ENCODE data around the gene FFAR3.
"Not testable (repeated sequence)": the region's sequence is repeated elsewhere in the genome, so short reads cannot be mapped to it uniquely, and the experiment has no call there.

FFAR3 gene

DNA sequence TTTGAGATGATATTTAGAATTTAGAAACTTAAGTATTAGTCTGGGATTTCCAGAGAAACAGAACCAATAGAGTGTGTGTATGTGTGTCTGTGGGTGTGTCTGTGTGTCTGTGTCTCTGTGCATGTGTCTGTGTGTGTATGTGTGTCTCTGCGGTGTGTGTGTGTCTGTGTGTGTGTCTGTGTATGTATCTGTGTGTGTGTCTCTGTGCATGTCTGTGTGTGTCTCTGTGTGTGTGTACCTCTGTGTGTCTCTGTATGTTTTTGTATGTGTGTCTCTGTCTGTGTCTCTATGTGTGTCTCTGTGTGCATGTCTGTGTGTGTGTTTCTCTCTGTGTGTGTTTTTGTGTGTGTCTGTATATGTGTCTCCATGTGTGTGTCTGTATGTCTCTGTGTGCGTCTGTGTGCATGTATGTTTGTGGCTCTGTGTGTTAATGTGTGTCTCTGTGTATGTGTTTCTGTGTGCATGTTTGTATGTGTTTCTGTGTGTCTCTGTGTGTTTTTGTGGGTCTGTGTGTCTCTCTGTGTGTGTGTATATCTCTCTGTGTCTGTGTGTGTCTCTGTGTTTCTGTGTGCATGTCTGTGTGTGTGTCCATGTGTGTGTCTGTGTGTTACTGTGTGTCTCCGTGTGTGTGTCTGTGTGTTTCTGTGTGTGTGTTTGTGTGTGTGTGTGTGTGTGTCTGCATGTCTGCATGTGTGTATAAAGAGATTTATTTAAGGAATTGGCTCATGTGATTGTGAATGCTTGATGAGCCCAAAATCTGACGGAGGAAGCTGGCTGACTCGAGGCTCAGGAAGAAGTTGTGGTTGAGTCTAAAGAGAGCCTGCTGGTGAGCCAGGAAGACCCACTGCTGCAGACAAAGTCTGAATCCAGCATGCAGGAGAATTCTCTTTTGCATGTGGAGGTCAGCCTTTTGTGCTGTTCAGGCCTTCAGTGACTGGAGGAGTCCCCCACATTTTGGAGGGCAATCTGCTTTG is 34.8 kb downstream of the FFAR3 start:
- H3K27ac Mint-ChIP-seq = no peak overlapping the region
- H3K4me3 Mint-ChIP-seq = no peak overlapping the region
- H3K36me3 Mint-ChIP-seq = no peaks in the 10 kb centered on the region
- H3K9me3 Mint-ChIP-seq (ENCODE audit: low read depth) = no peaks in the 10 kb centered on the region
- H3K27me3 Mint-ChIP-seq = no peaks in the 10 kb centered on the region
- H3K4me1 Mint-ChIP-seq (ENCODE audit: low read depth) = peaks cover 2% of the 10 kb centered on the region

GRCh38 chr19:35395382-35396199 is 37.3 kb downstream of the FFAR3 start:
- Mint-ChIP-seq H3K27ac (no peak overlapping the region), H3K27me3 (peaks cover 2% of the 10 kb centered on the region), H3K4me1 (ENCODE audit: low read depth) (peaks cover 2% of the 10 kb centered on the region), H3K9me3 (ENCODE audit: low read depth) (no peaks in the 10 kb centered on the region), H3K36me3 (no peaks in the 10 kb centered on the region), H3K4me3 (no peak overlapping the region)

DNA sequence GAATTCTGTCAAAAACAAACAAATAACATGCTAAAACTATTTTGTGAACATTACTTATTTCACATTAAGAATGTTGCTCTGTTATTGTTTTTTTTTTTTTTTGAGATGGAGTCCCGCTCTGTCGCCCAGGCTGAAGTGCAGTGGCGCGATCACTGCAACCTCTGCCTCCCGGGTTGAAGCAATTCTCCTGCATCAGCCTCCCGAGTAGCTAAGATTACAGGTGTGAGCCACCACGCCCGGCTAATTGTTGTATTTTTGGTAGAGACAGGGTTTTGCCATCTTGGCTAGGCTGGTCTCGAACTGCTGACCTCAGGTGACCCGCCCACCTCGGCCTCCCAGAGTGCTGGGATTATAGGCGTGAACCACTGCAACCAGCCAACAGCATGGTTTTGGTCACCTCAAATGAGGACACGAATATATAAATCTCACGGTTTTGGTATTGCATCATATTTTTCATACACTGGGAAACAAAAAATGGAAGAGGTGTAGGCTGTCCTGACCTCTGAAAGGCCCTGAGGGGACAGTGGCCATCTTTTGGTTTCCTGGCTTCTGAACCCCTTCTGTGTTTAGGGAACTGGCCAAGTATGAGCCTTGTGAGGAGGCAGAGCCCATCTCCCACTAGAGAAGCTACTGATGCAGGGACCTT is 38.1 kb downstream of the FFAR3 start:
- no peak overlapping the region for H3K27ac Mint-ChIP-seq
- no peaks in the 10 kb centered on the region for H3K9me3 Mint-ChIP-seq (ENCODE audit: low read depth)
- H3K36me3 Mint-ChIP-seq = no peaks in the 10 kb centered on the region
- H3K27me3 Mint-ChIP-seq = peaks cover 2% of the 10 kb centered on the region
- peaks cover 2% of the 10 kb centered on the region for H3K4me1 Mint-ChIP-seq (ENCODE audit: low read depth)
- H3K4me3 Mint-ChIP-seq = no peak overlapping the region

DNA sequence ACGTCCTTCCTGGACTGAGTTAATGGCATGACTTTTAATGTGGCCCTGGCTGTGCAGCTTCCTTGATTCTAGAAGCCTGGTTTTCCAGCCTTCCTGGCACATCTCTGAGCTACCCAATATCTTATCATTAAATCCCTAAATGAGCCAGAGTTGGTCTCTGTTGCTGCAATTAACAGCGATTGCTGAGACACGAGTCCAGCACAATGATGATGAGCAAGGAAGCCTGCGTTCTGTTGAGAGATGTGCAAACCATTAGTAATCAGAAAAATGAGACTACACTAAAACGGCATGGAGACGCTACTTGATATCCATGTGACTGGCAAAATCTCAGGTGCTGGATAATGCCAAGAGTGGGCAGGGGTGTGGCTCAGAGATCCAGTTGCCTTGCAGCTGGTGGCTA is 38.8 kb downstream of the FFAR3 start:
- H3K27ac Mint-ChIP-seq = no peak overlapping the region
- H3K36me3 Mint-ChIP-seq = no peaks in the 10 kb centered on the region
- H3K4me3 Mint-ChIP-seq = no peak overlapping the region
- H3K27me3 Mint-ChIP-seq = peaks cover 2% of the 10 kb centered on the region
- H3K4me1 Mint-ChIP-seq (ENCODE audit: low read depth) = peaks cover 2% of the 10 kb centered on the region
- no peaks in the 10 kb centered on the region for H3K9me3 Mint-ChIP-seq (ENCODE audit: low read depth)

- no peak overlapping the region for H3K4me3 Mint-ChIP-seq
- no peaks in the 10 kb centered on the region for H3K36me3 Mint-ChIP-seq
- peaks cover 2% of the 10 kb centered on the region for H3K27me3 Mint-ChIP-seq
- peaks cover 2% of the 10 kb centered on the region for H3K4me1 Mint-ChIP-seq (ENCODE audit: low read depth)
- H3K27ac Mint-ChIP-seq = no peak overlapping the region
- no peaks in the 10 kb centered on the region for H3K9me3 Mint-ChIP-seq (ENCODE audit: low read depth)
Observed at GRCh38 chr19:35398570-35398969, 40.3 kb downstream of the FFAR3 start.

DNA sequence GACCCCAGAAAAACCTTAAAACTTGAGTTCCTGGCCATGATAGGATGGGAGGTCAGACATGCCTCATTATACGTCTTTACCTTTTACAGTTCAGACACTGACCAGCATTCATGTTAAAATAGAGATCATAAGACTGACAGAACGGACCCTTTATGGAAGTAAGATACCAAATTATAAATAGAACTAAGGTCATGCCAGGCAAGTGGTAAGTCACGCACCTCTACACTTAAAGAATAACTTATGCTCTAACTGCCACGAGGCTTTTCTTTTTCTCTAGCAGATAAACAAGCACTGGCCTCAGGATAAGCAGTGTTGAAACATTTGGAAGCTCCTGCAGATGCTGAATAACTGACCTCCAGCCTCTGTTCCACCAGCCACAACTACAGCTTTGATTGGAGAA is 41.0 kb downstream of the FFAR3 start:
- Mint-ChIP-seq H3K27ac (no peak overlapping the region), H3K36me3 (no peaks in the 10 kb centered on the region), H3K27me3 (peaks cover 2% of the 10 kb centered on the region), H3K9me3 (ENCODE audit: low read depth) (no peaks in the 10 kb centered on the region), H3K4me3 (no peak overlapping the region), H3K4me1 (ENCODE audit: low read depth) (no peaks in the 10 kb centered on the region)

DNA sequence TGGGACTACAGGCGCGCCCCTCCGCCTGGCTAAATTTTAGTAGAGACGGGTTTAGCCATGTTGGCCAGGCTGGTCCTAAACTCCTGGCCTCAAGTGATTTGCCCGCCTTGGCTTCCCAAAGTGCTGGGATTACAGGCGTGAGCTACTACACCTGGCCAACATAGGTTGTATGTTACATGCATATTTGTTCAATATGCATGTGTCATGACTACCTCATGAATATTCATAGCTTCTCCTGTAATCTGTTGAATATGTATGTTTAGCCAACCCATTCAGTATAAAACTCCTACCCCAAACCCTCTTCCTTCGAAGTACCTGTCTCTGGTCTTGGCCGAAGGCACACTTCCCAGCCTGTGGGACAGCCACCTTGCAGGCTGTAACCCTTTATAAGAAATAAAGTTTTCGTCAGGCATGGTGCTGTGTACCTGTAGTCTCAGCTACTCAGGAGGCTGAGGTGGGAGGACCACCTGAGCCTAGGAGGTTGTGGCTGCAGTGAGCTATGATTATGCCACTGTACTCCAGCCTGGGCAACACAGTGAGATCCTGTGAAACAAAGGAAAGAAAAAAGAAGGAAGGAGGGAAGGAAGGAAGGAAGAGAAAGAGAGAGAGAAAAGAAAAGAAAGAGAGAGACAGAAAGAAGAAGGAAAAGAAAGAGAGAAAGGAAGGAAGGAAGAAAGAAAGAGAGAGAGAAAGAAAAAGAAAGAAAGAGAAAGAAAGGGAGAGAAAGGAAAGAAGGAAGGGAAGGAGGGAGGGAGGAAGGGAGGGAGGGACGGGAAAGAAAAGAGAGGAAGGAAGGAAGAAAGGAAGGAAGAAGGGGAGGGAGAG is 41.9 kb downstream of the FFAR3 start:
- Mint-ChIP-seq H3K27ac (no peak overlapping the region), H3K9me3 (ENCODE audit: low read depth) (no peaks in the 10 kb centered on the region), H3K4me3 (no peak overlapping the region), H3K36me3 (no peaks in the 10 kb centered on the region), H3K4me1 (ENCODE audit: low read depth) (no peaks in the 10 kb centered on the region), H3K27me3 (peaks cover 2% of the 10 kb centered on the region)

DNA sequence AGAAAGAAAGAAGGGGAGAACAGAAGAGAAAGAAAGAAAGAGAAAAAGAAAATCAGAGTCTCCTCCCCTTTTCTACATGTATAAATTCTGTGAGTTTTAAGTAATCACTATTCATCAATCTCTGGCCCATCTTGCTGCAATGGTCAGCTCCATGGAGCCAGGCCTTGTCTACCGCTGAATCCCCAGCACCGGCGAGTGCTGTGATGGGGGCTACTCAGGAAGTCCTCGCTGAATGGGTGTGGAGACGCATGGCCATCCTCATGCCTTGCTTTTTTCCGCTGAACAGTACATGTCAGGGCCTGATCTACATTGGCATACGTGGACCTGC is 42.5 kb downstream of the FFAR3 start:
- no peaks in the 10 kb centered on the region for H3K36me3 Mint-ChIP-seq
- no peak overlapping the region for H3K4me3 Mint-ChIP-seq
- peaks cover 2% of the 10 kb centered on the region for H3K27me3 Mint-ChIP-seq
- no peaks in the 10 kb centered on the region for H3K4me1 Mint-ChIP-seq (ENCODE audit: low read depth)
- no peak overlapping the region for H3K27ac Mint-ChIP-seq
- H3K9me3 Mint-ChIP-seq (ENCODE audit: low read depth) = no peaks in the 10 kb centered on the region

- H3K9me3 Mint-ChIP-seq (ENCODE audit: low read depth); H3K36me3 Mint-ChIP-seq; H3K27ac Mint-ChIP-seq; H3K4me3 Mint-ChIP-seq; H3K4me1 Mint-ChIP-seq (ENCODE audit: low read depth); H3K27me3 Mint-ChIP-seq: not testable (repeated sequence)
Observed at GRCh38 chr19:35401416-35401815, 43.2 kb downstream of the FFAR3 start.

DNA sequence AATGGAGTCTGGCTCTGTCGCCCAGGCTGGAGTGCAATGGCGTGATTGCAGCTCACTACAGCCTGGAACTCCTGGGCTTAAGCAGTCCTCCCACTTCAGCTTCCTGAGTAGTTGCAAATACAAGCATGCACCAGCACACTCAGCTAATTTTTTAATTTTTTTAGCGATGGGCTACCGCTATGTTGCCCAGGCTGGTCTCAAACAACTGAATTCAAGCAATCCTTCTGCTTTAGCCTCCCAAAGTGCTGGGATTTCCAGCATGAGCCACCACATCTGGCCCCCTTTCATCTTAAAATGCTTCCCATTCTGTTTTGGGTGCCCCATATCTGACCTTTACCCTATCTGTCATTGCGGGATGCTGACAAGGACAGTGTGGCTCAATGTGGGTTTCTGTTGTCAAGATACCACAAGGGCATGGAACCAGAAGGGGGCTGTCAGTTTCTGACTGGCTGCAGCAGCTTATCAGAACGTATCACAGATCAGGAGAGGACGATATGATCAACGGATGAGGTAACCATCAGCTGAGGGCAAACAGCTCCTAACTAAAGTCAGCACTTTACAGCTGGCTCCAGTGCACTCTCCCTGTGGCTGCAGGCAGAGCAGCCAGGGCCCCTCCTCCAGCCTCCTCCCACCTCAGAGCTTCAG is 45.0 kb downstream of the FFAR3 start:
- H3K4me1 Mint-ChIP-seq (ENCODE audit: low read depth) = no peaks in the 10 kb centered on the region
- no peak overlapping the region for H3K27ac Mint-ChIP-seq
- H3K27me3 Mint-ChIP-seq = peaks cover 2% of the 10 kb centered on the region
- no peaks in the 10 kb centered on the region for H3K9me3 Mint-ChIP-seq (ENCODE audit: low read depth)
- no peaks in the 10 kb centered on the region for H3K36me3 Mint-ChIP-seq
- H3K4me3 Mint-ChIP-seq = no peak overlapping the region

DNA sequence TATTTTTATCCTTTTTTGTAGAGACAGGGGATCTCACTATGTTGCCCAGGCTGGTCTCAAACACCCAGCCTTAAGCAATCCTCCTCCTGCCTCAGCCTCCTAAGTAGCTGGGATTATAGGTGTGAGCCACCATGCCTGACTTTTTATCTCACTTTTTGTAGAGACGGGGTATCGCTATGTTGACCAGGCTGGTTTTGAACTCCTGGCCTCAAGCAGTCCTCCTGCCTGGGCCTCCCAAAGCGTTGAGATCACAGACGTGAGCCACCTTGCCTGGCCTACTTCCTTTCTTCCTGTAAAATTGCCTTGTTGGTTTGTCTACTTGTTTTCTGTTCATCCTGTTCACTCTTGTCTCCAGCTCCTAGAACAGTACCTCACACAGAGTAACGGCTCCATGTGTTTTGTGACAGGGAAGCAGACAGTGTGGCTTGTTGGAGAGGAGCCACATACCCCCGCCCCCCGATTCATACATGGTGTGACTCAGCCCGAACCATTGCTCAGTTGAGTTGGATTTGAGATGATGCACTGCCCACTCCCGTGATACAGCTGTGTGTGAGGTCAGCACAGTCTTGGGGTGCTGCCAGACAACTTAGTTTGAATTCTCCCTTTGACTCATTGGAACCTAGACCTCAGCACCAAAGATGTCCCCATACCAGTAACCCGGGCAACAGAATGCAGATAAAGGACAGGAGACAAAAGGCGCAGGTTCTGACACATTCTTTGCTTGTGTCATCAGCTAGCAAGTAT is 46.8 kb downstream of the FFAR3 start:
- Mint-ChIP-seq H3K9me3 (ENCODE audit: low read depth) (no peaks in the 10 kb centered on the region), H3K27me3 (no peaks in the 10 kb centered on the region), H3K27ac (no peak overlapping the region), H3K36me3 (no peaks in the 10 kb centered on the region), H3K4me3 (no peak overlapping the region), H3K4me1 (ENCODE audit: low read depth) (no peaks in the 10 kb centered on the region)

- Mint-ChIP-seq H3K27me3 (no peaks in the 10 kb centered on the region), H3K36me3 (no peaks in the 10 kb centered on the region), H3K4me1 (ENCODE audit: low read depth) (no peaks in the 10 kb centered on the region), H3K9me3 (ENCODE audit: low read depth) (no peaks in the 10 kb centered on the region), H3K27ac (no peak overlapping the region), H3K4me3 (no peak overlapping the region)
Observed at GRCh38 chr19:35407619-35408018, 49.4 kb downstream of the FFAR3 start.

- no peaks in the 10 kb centered on the region for H3K36me3 Mint-ChIP-seq
- H3K4me3 Mint-ChIP-seq = no peak overlapping the region
- no peaks in the 10 kb centered on the region for H3K4me1 Mint-ChIP-seq (ENCODE audit: low read depth)
- H3K27me3 Mint-ChIP-seq = no peaks in the 10 kb centered on the region
- H3K9me3 Mint-ChIP-seq (ENCODE audit: low read depth) = no peaks in the 10 kb centered on the region
- no peak overlapping the region for H3K27ac Mint-ChIP-seq
Observed at GRCh38 chr19:35408284-35409171, 50.3 kb downstream of the FFAR3 start.
